Right lobe of liver (tissue), 4 donors: ENCODE data around the gene REPIN1.

ENCODE experiments used
- CTCF ChIP-seq, 4 donors: fragments of 200-600 bp in 3 of 4; fragments of 450-650 bp in 1 of 4; IDR thresholded peaks; one replicate each; pipeline versions ENCODE4 v1.5.1 to v1.8.0; 2016 to 2022; ENCODE audit warnings: antibody characterized with exemption in 4 of 4, mild to moderate bottlenecking in 2 of 4
- POLR2A ChIP-seq: fragments of 450-650 bp; IDR thresholded peaks from one replicate; pipeline ENCODE4 v1.6.1; 2017; ENCODE audit warnings: antibody characterized with exemption, mild to moderate bottlenecking
- donor health status: DM: no; HTN: no; CAD: no.
- donor health status: DM: no; HTN: no; CAD: no.
- donor health status: DM: no; HTN: yes; CAD: no.

GRCh38 chr7:150334108-150334507 lies 34.5 kb upstream of the REPIN1 start:
- TF ChIP-seq CTCF (IDR thresholded peaks at IDR 0.05) = no peak
- no peak for TF ChIP-seq POLR2A
